HG02642 (cell line): ENCODE data around the gene RSBN1.
"Not testable (repeated sequence)": the region's sequence is repeated elsewhere in the genome, so short reads cannot be mapped to it uniquely, and the experiment has no call there.

ENCODE experiments used
- ATAC-seq: cut with Tn5 transposase; IDR thresholded peaks from one replicate; pipeline ENCODE4 v1.9.1; 2021; ENCODE audit warnings: mild to moderate bottlenecking; ENCODE audit not compliant: unreplicated experiment, poor library complexity

Gene RSBN1

DNA sequence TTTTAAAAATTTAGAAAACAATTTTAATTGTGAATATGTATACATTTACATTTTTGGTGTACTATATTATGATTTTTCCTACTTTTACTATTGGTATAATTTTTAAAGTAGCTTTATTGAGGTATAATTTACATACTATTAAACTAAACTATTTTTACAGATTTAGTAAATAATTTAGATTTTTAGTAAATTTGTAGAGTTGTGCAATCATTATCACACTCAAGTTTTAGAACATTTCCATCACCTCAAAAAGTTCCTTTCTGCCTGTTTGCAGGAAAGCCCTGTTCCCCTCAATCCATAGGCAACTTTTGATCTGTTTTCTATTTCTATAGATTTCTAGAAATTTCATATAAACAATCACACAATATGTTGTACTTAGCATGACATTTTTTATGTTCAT is 61.2 kb downstream of the RSBN1 start:
- no peak for ATAC-seq

- ATAC-seq, result no peak
These were observed 62.9 kb downstream of the RSBN1 start for GRCh38 chr1:113749402-113749801.

DNA sequence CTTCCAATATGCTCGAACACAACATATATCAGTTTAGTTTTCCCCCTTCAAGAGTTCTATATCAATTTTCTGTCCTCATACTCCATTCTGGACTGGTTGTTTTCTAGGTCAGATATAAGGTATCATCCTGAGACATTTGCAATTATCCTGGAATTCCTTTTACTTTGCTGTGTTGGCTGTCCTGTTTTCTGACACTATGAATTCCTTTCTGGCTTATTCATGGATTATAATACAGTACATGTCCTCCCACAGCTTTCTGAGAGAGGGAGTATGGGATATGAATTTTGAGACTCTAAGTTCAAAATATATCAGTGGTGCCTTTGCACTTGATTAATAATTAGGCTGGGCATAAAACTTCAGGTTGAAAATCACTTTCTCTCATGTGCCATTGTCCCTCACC is 64.9 kb downstream of the RSBN1 start:
- ATAC-seq, result no peak

DNA sequence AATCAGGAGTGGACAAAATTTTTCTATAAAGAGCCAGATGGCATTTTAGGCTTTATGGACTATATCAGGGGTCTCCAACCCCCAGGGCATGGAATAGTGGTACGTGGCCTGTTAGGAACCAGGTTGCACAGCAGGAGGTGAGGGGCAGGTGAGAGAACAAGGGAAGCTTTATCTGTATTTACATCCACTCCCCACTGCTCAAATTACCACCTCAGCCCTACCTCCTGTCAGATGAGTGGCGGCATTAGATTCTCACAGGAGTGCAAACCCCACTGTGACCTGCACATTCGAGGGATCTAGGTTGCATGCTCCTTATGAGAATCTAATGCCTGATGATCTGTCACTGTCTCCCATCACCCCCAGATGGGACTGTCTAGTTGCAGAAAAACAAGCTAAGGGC is 66.9 kb downstream of the RSBN1 start:
- ATAC-seq, result no peak

- ATAC-seq, result no peak
These were observed 68.2 kb downstream of the RSBN1 start for GRCh38 chr1:113744114-113744513.

- peak; percentile 65 for ATAC-seq
These were observed 69.8 kb downstream of the RSBN1 start for GRCh38 chr1:113742515-113742914.

GRCh38 chr1:113734357-113735055 is 77.8 kb downstream of the RSBN1 start:
- no peak for ATAC-seq

DNA sequence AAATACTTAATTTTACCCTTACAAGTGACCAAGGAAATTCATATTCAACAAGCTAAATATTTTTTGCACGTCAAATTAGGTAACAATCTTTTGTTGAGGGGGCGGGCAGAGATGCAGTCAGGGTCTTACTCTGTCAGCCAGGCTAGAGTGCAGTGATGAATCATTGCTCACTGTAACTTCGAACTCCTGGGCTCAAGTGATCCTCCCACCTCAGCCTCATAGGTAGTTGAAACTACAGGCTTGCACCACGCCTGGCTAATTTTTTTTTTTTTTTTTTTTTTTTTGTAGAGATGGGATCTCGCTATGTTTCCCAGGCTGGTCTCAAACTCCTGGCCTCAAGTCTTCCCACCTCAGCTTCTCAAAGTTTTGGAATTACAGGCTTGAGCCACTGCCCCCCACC is 79.5 kb downstream of the RSBN1 start:
- no peak for ATAC-seq

GRCh38 chr1:113721010-113721409 is 91.3 kb downstream of the RSBN1 start:
- no peak for ATAC-seq

DNA sequence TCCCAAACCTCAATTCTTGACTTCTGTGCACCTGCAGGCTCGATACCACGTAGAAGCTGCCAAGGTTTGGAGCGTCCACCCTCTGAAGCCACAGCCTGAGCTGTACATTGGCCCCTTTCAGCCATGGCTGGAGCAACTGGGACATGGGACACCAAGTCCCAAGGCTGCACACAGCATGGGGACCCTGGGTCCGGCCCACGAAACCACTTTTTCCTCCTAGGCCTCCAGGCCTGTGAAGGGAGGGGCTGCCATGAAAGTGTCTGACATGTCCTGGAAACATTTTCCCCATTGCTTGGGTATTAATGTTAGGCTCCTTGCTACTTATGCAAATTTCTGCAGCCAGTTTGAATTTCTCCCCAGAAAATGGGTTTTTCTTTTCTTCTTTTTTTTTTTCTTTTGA is 93.7 kb downstream of the RSBN1 start:
- ATAC-seq, result not testable (repeated sequence)

DNA sequence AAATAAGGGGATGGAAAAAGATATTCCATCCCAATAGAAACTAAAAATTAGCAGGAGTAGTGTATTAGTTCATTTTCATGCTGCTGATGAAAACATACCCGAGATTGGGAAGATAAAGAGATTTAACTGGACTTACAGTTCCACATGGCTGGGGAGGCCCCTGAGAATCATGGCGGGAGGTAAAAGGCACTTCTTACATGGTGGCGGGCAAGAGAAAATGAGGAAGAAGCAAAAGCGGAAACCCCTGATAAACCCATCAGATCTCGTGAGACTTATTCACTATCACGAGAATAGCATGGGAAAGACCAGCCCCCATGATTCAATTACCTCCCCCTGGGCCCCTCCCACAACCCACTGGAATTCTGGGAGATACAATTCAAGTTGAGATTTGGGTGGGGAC is 94.8 kb downstream of the RSBN1 start:
- ATAC-seq, result not testable (repeated sequence)

DNA sequence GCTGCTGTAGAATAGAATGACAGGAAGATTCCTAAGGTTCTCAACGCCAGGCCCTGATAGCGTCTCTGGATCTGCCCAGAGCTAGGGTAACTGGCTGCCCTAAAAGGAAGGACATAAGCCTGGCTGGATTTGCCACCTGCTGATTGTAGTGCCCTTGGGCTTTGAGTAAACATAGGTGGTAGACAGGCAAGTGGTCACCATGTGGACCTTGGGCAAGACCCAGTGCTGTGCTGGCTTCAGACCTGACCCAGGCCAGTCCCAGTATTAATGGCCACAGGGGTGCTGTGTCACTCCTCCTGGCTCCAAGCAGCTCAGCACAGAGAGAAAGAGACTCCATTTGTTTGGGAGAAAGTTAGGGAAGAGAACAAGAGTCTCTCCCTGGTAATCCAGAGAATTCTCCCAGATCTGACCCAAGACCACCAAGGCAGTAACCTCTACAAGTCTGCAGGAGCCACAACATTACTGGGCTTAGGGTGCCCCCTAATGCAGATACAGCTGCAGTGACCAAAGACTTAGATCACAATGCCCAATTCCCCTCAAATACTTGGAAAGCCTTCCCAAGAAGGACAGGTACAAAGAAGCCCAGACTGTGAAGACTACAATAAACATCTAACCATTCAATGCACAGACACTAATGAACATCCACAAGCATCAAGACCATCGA is 97.5 kb downstream of the RSBN1 start:
- ATAC-seq, result no peak
